HL-60 (cell line): ENCODE data around the gene MRPL32.

Source experiments
- DNase-seq, 2 experiments: peaks; one replicate each; pipeline ENCODE4 v3.0.0-alpha.2; 2010 to 2020; ENCODE audit warnings: low read depth in 1 of 2, low spot score in 1 of 2
- H3K27ac ChIP-seq: fragments of 250-450 bp; sonication (Bioruptor Pico); replicated peaks from 2 replicates; pipeline ENCODE4 v1.5.1; 2020; ENCODE audit warnings: mild to moderate bottlenecking, moderate library complexity
- H3K27me3 ChIP-seq: fragments of 250-450 bp; sonication (Bioruptor Pico); 2 replicates; pipeline ENCODE4 v1.5.1; 2021; ENCODE audit warnings: mild to moderate bottlenecking, moderate library complexity; ENCODE audit not compliant: insufficient read depth, poor library complexity, severe bottlenecking
- H3K4me3 ChIP-seq: replicated peaks from 2 replicates; pipeline ENCODE4 v1.5.1; 2011; ENCODE audit warnings: mild to moderate bottlenecking, control low read depth, low read length; ENCODE audit not compliant: insufficient read depth
- GABPA ChIP-seq: IDR thresholded peaks from 2 replicates; pipeline ENCODE4 v1.6.1; 2012; ENCODE audit warnings: low read depth
- POLR2AphosphoS5 ChIP-seq: IDR thresholded peaks from 2 replicates; pipeline ENCODE4 v1.6.1; 2012; ENCODE audit warnings: low read depth
- SPI1 ChIP-seq: IDR thresholded peaks from 2 replicates; pipeline ENCODE4 v1.6.1; 2012; ENCODE audit warnings: low read depth, mild to moderate bottlenecking, borderline replicate concordance
- TF ChIP-seq, protein P1 (sequence below): IDR thresholded peaks from 2 replicates; pipeline ENCODE4 v1.6.1; 2012; ENCODE audit warnings: low read depth; ENCODE audit not compliant: insufficient replicate concordance
- TF ChIP-seq, protein P2 (sequence below): IDR thresholded peaks from one replicate; pipeline ENCODE4 v1.5.1; 2011; ENCODE audit warnings: low read length, control low read depth, inconsistent platforms; ENCODE audit not compliant: insufficient read depth

MRPL32 gene

DNA sequence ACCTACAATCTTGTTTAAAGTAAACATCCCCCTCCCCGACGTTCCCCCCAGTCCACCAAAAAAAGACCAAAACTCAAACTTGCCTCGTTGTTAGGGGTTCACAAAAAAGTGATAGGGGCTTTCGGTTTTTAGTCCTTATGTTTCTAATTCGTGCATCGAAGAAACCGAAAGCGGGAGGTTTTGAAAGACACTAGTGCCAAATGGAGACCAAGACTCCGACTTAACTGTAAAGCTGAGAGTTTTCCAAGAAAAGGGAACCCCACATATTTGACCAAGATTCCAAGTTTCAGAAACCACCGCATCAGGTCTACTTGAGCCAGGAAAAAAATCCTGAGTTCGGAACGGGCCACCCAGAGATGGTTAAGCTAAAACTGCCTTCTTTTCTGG, 736 bp upstream of the MRPL32 start:
- DNase-seq: no peak
- Histone ChIP-seq H3K27ac (peak overlapping the region; percentile 88), H3K4me3 (peak overlapping the region; percentile 92), H3K27me3 (no peaks in the 10 kb centered on the region)
- TF ChIP-seq GABPA: no peak
- TF ChIP-seq, protein P1, sequence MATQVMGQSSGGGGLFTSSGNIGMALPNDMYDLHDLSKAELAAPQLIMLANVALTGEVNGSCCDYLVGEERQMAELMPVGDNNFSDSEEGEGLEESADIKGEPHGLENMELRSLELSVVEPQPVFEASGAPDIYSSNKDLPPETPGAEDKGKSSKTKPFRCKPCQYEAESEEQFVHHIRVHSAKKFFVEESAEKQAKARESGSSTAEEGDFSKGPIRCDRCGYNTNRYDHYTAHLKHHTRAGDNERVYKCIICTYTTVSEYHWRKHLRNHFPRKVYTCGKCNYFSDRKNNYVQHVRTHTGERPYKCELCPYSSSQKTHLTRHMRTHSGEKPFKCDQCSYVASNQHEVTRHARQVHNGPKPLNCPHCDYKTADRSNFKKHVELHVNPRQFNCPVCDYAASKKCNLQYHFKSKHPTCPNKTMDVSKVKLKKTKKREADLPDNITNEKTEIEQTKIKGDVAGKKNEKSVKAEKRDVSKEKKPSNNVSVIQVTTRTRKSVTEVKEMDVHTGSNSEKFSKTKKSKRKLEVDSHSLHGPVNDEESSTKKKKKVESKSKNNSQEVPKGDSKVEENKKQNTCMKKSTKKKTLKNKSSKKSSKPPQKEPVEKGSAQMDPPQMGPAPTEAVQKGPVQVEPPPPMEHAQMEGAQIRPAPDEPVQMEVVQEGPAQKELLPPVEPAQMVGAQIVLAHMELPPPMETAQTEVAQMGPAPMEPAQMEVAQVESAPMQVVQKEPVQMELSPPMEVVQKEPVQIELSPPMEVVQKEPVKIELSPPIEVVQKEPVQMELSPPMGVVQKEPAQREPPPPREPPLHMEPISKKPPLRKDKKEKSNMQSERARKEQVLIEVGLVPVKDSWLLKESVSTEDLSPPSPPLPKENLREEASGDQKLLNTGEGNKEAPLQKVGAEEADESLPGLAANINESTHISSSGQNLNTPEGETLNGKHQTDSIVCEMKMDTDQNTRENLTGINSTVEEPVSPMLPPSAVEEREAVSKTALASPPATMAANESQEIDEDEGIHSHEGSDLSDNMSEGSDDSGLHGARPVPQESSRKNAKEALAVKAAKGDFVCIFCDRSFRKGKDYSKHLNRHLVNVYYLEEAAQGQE: no peak
- TF ChIP-seq, protein P2, sequence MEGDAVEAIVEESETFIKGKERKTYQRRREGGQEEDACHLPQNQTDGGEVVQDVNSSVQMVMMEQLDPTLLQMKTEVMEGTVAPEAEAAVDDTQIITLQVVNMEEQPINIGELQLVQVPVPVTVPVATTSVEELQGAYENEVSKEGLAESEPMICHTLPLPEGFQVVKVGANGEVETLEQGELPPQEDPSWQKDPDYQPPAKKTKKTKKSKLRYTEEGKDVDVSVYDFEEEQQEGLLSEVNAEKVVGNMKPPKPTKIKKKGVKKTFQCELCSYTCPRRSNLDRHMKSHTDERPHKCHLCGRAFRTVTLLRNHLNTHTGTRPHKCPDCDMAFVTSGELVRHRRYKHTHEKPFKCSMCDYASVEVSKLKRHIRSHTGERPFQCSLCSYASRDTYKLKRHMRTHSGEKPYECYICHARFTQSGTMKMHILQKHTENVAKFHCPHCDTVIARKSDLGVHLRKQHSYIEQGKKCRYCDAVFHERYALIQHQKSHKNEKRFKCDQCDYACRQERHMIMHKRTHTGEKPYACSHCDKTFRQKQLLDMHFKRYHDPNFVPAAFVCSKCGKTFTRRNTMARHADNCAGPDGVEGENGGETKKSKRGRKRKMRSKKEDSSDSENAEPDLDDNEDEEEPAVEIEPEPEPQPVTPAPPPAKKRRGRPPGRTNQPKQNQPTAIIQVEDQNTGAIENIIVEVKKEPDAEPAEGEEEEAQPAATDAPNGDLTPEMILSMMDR: no peak
- TF ChIP-seq POLR2AphosphoS5: no peak
- TF ChIP-seq SPI1: no peak

DNA sequence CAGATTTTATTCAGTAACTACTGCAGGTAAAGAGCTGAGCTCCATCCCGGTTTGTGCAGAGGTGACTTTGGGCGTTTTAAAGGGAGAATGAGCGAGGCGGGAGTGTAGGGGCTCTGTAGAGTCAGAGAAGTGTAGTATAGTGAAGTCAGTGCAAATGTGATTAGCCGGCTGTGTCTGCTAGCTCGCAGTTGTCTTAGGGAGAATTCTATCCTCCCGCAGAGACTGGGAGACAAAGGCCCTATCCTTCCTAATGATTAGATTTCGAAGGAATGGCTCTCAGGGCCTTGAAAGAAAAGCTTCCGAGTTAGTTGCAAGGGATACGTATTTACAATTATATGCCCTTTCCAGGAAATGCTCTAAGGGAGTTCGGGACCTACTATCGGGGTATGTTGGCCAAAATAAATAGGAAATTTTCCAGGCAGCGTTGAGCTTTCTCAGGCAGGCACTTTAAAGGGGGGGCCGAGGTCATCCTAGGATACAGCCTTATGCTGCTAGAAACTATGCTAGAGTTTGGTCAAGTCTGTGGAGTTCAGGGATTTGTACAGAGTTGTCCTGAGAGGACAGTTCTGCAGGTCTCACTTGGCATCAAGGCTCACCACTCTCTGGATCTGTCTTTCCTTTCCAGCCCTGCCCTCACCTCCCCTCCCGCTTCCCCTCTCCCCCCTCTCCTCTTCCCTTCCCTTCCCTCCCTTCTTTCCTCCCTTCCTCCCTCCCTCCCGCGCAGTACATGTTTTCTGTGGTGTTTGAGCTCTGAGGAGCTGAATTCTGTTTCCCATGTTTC, 825 bp downstream of the MRPL32 start:
- no peak for DNase-seq
- H3K4me3 ChIP-seq: peak overlapping the region; percentile 92
- no peaks in the 10 kb centered on the region for H3K27me3 ChIP-seq
- H3K27ac ChIP-seq: peak overlapping the region; percentile 88
- TF ChIP-seq, protein P2: no peak
- no peak for TF ChIP-seq POLR2AphosphoS5
- TF ChIP-seq GABPA: no peak
- TF ChIP-seq, protein P1: no peak
- no peak for TF ChIP-seq SPI1

DNA sequence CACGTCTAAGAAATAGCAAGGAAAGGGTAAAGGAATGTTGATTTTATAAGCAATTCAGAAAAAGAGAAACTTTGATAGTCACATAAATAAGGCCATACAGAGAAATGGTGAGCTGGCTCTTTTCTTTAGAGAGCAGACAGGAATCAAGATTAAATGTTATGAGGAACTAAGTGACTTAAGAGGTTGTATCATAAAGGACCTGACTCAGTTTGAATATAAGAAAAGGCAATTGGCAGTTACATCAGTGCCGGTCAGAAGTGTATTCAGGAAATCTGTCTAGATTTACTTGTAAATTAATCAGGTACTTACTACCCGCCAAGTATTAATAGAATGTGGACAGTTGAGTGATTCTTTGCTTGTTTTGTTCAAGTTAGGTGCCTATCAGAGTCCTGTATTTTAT, 2.1 kb downstream of the MRPL32 start:
- TF ChIP-seq POLR2AphosphoS5 (no peak), GABPA (no peak), SPI1 (no peak)
- TF ChIP-seq, protein P1: no peak
- TF ChIP-seq, protein P2: no peak
- H3K27ac ChIP-seq: no peak overlapping the region
- no peak for DNase-seq
- H3K27me3 ChIP-seq: no peaks in the 10 kb centered on the region
- H3K4me3 ChIP-seq: no peak overlapping the region
